Chondrocyte (in vitro differentiated cells): Measurements from ENCODE around the gene BGN. TPM values are rescaled to one million over a fixed set of nuclear protein-coding genes. Genes with fewer than 3 reads are reported as not detected.

ENCODE experiments used
- DNase-seq: peaks from one replicate; pipeline ENCODE4 v3.0.0; 2021; ENCODE audit warnings: mixed read lengths, low spot score
- H3K27ac Mint-ChIP-seq: one replicate; pipeline ENCODE4 v1.8.0; 2021; ENCODE audit warnings: mild to moderate bottlenecking, moderate library complexity, mixed read lengths; ENCODE audit not compliant: unreplicated experiment
- H3K27me3 Mint-ChIP-seq: 2 replicates; pipeline ENCODE4 v1.8.0; 2021; ENCODE audit warnings: low read depth, mixed read lengths
- H3K36me3 Mint-ChIP-seq: 2 replicates; pipeline ENCODE4 v1.8.0; 2021; ENCODE audit warnings: low read depth, mixed read lengths
- H3K4me1 Mint-ChIP-seq: 2 replicates; pipeline ENCODE4 v1.8.0; 2021; ENCODE audit warnings: low read depth, mild to moderate bottlenecking, mixed read lengths
- H3K4me3 Mint-ChIP-seq: one replicate; pipeline ENCODE4 v1.8.0; 2021; ENCODE audit warnings: mild to moderate bottlenecking, moderate library complexity, mixed read lengths; ENCODE audit not compliant: unreplicated experiment
- H3K9me3 Mint-ChIP-seq: 2 replicates; pipeline ENCODE4 v1.8.0; 2021; ENCODE audit warnings: low read depth, mixed read lengths
- CTCF ChIP-seq: fragments of 200-600 bp; sonication (generic); IDR thresholded peaks from 2 replicates; pipeline ENCODE4 v1.5.0; 2021; ENCODE audit warnings: antibody characterized with exemption, mild to moderate bottlenecking, moderate library complexity
- total RNA-seq: library from RNA; stranded (reverse); gene quantifications from 3 replicates; pipeline ENCODE4 v1.2.1, GENCODE V29; 2021

BGN gene
- total RNA-seq, 1 donor from 2014 or later, result 2,632 TPM

GRCh38 chrX:153460826-153461225, 34.0 kb upstream of the BGN start:
- Mint-ChIP-seq H3K4me1 (peaks cover 12% of the 10 kb centered on the region), H3K27me3 (no peaks in the 10 kb centered on the region), H3K36me3 (peaks cover 3% of the 10 kb centered on the region), H3K27ac (peak overlapping the region; percentile 53), H3K4me3 (no peak overlapping the region), H3K9me3 (peaks cover 8% of the 10 kb centered on the region)
- TF ChIP-seq CTCF, result peak; percentile 80
- peak; percentile 62 for DNase-seq

- H3K27me3 Mint-ChIP-seq, result no peaks in the 10 kb centered on the region
- H3K4me1 Mint-ChIP-seq, result peaks cover 12% of the 10 kb centered on the region
- H3K9me3 Mint-ChIP-seq, result peaks cover 8% of the 10 kb centered on the region
- no peak overlapping the region for H3K27ac Mint-ChIP-seq
- DNase-seq, result no peak
- H3K4me3 Mint-ChIP-seq, result no peak overlapping the region
- TF ChIP-seq CTCF, result no peak
- peaks cover 3% of the 10 kb centered on the region for H3K36me3 Mint-ChIP-seq
Measured at GRCh38 chrX:153462291-153462690, 32.5 kb upstream of the BGN start.

- H3K4me1 Mint-ChIP-seq, result peaks cover 12% of the 10 kb centered on the region
- H3K36me3 Mint-ChIP-seq, result peaks cover 3% of the 10 kb centered on the region
- DNase-seq, result no peak
- H3K9me3 Mint-ChIP-seq, result peaks cover 8% of the 10 kb centered on the region
- H3K4me3 Mint-ChIP-seq, result no peak overlapping the region
- no peak overlapping the region for H3K27ac Mint-ChIP-seq
- no peaks in the 10 kb centered on the region for H3K27me3 Mint-ChIP-seq
- no peak for TF ChIP-seq CTCF
Measured at GRCh38 chrX:153463031-153463430, 31.7 kb upstream of the BGN start.

GRCh38 chrX:153463556-153463955, 31.2 kb upstream of the BGN start:
- H3K4me1 Mint-ChIP-seq, result peaks cover 12% of the 10 kb centered on the region
- TF ChIP-seq CTCF, result no peak
- H3K36me3 Mint-ChIP-seq, result peaks cover 3% of the 10 kb centered on the region
- no peak overlapping the region for H3K27ac Mint-ChIP-seq
- H3K27me3 Mint-ChIP-seq, result no peaks in the 10 kb centered on the region
- H3K9me3 Mint-ChIP-seq, result peaks cover 8% of the 10 kb centered on the region
- no peak overlapping the region for H3K4me3 Mint-ChIP-seq
- DNase-seq, result no peak

GRCh38 chrX:153464116-153464515, 30.7 kb upstream of the BGN start:
- Mint-ChIP-seq H3K9me3 (peaks cover 8% of the 10 kb centered on the region), H3K36me3 (peaks cover 3% of the 10 kb centered on the region), H3K27me3 (no peaks in the 10 kb centered on the region), H3K4me3 (no peak overlapping the region), H3K4me1 (peaks cover 15% of the 10 kb centered on the region), H3K27ac (no peak overlapping the region)
- DNase-seq, result no peak
- TF ChIP-seq CTCF, result no peak
